CD8-positive, alpha-beta memory T cell (primary cell): ENCODE results near the gene TBC1D22A. TPM values are rescaled to one million over a fixed set of nuclear protein-coding genes. Genes with fewer than 3 reads are reported as not detected.
A peak's percentile ranks its signal among the peaks of the same experiment; 100 is the strongest.

Source experiments
- CTCF ChIA-PET: fragments of 350-600 bp; sonication (Branson Sonifier 250); formaldehyde crosslinking; loops from one replicate; lab custom pipeline; 2021; ENCODE audit warnings: antibody characterized with exemption; lab: Charles Lee
- POLR2A ChIA-PET: fragments of 350-600 bp; sonication (Branson Sonifier 250); formaldehyde crosslinking; loops from one replicate; lab custom pipeline; 2021; ENCODE audit warnings: antibody characterized with exemption; lab: Charles Lee
- DNase-seq, 5 donors: peaks; one replicate each; pipeline versions ENCODE4 v3.0.0 to v3.0.0-alpha.2; 2020 to 2022; ENCODE audit warnings: mixed read lengths in 1 of 5
- H3K27ac ChIP-seq: one replicate; pipeline ENCODE4 v1.7.0; 2013; ENCODE audit warnings: low read depth, mild to moderate bottlenecking, low read length, moderate library complexity
- H3K27me3 ChIP-seq: 2 replicates; pipeline ENCODE4 v1.7.0; 2013; ENCODE audit warnings: low read length, mild to moderate bottlenecking; ENCODE audit not compliant: insufficient read depth, poor library complexity, severe bottlenecking
- H3K36me3 ChIP-seq: 2 replicates; pipeline ENCODE4 v1.7.0; 2013; ENCODE audit warnings: mild to moderate bottlenecking, low read length, moderate library complexity; ENCODE audit not compliant: insufficient read depth
- H3K4me1 ChIP-seq: 2 replicates; pipeline ENCODE4 v1.7.0; 2013; ENCODE audit warnings: mild to moderate bottlenecking, low read length, moderate library complexity; ENCODE audit not compliant: insufficient read depth
- H3K4me3 ChIP-seq: 2 replicates; pipeline ENCODE4 v1.7.0; 2013; ENCODE audit warnings: mild to moderate bottlenecking, low read length
- H3K9me3 ChIP-seq: 2 replicates; pipeline ENCODE4 v1.7.0; 2013; ENCODE audit warnings: mild to moderate bottlenecking, low read length
- H3K27ac Mint-ChIP-seq, 8 donors: one replicate each; pipeline ENCODE4 v1.8.0; 2020 to 2021; ENCODE audit warnings: mixed read lengths in 8 of 8, mild to moderate bottlenecking in 6 of 8, inconsistent platforms in 3 of 8, moderate library complexity in 3 of 8
- H3K27me3 Mint-ChIP-seq, 2 donors: one replicate each; pipeline ENCODE4 v1.8.0; 2020 to 2021; ENCODE audit warnings: mixed read lengths in 2 of 2, mild to moderate bottlenecking in 1 of 2, moderate library complexity in 1 of 2
- H3K36me3 Mint-ChIP-seq, 3 donors: one replicate each; pipeline ENCODE4 v1.8.0; 2020 to 2021; ENCODE audit warnings: mixed read lengths in 3 of 3, inconsistent platforms in 1 of 3, mild to moderate bottlenecking in 1 of 3
- H3K4me1 Mint-ChIP-seq, 3 donors: one replicate each; pipeline ENCODE4 v1.8.0; 2020 to 2021; ENCODE audit warnings: mixed read lengths in 3 of 3, inconsistent platforms in 1 of 3, mild to moderate bottlenecking in 1 of 3
- H3K4me3 Mint-ChIP-seq, 7 donors: one replicate each; pipeline ENCODE4 v1.8.0; 2020 to 2021; ENCODE audit warnings: mixed read lengths in 7 of 7, mild to moderate bottlenecking in 6 of 7, moderate library complexity in 4 of 7, inconsistent platforms in 2 of 7
- H3K9me3 Mint-ChIP-seq, 5 donors: one replicate each; pipeline ENCODE4 v1.8.0; 2020 to 2022; ENCODE audit warnings: mixed read lengths in 5 of 5, mild to moderate bottlenecking in 3 of 5, moderate library complexity in 2 of 5, inconsistent platforms in 1 of 5
- polyA plus RNA-seq: library from polyadenylated mRNA; unstranded; fragments of 300-500 nt; fragmentation: Illumina TruSeq; gene quantifications from one replicate; pipeline ENCODE4 v1.2.3, GENCODE V29; 2021
- total RNA-seq, 2 experiments: library from RNA; stranded (reverse); gene quantifications; one replicate each; pipeline ENCODE4 v1.2.3, GENCODE V29; 2021

Gene TBC1D22A
- total and polyA plus RNA-seq, 3 experiments from 2014 or later: 26.6 to 34.8 (median 34.0) TPM

- H3K27me3 ChIP-seq: no peaks in the 10 kb centered on the region
- Mint-ChIP-seq H3K4me3 (peak overlapping the region in 1 of 7 donors; percentile 40), H3K36me3 (peaks cover 0 to 32% (median 3%) of the 10 kb centered on the region in 3 donors), H3K4me1 (peaks cover 15 to 29% (median 28%) of the 10 kb centered on the region in 3 donors), H3K27me3 (peaks cover 0 to 1% of the 10 kb centered on the region in 2 donors), H3K27ac (peak overlapping the region in 2 of 8 donors; percentile 71 to 93), H3K9me3 (no peaks in the 10 kb centered on the region)
- CTCF ChIA-PET: no interaction called here
- DNase-seq: no peak
- H3K36me3 ChIP-seq: no peaks in the 10 kb centered on the region
- POLR2A ChIA-PET: no interaction called here
- H3K4me1 ChIP-seq: no peaks in the 10 kb centered on the region
- no peaks in the 10 kb centered on the region for H3K9me3 ChIP-seq
- H3K4me3 ChIP-seq: no peak overlapping the region
- no peak overlapping the region for H3K27ac ChIP-seq
Observed at GRCh38 chr22:47012589-47013370, 250.3 kb downstream of the TBC1D22A start.

DNA sequence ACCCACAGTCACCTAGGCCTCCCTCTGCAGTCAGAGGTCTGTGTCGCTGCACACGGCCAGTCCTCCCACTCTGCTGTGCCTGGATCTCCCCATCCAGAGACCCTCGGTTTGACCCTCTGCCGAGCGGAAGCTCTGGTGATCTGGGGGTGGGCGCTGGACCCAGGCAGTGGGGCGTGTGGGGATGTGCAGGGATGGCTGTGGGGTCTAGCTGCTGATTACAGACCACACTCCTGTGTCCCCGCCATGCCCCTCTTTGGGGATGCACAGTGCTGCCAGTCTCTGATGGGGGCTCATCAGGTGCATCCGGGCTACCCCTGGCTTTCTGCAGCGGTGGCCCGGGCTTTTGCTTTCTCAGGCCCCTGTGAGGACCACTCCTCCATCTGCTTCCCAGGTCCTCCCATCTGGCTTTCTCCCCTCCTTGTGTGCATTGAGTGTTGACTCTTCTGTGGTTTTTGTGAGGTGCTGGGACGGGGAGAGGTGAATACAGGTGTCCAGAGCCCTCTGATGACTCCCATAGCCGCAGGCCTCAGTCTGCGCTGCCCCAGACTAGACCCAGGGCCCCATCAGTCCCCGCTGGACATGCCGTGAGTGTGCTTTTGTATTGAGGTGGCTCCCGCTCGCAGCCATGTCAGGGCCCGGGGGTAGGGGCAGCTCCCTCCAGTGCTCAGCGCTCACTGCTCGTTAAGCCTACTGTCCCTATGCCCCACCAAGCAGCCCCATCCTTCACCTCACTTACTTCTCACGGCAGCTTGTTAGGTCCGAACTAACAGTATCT is 251.6 kb downstream of the TBC1D22A start:
- H3K27ac Mint-ChIP-seq: peak overlapping the region in 1 of 8 donors; percentile 72
- Histone ChIP-seq H3K27me3 (no peaks in the 10 kb centered on the region), H3K36me3 (no peaks in the 10 kb centered on the region), H3K4me3 (no peak overlapping the region), H3K9me3 (no peaks in the 10 kb centered on the region), H3K27ac (no peak overlapping the region), H3K4me1 (no peaks in the 10 kb centered on the region)
- H3K9me3 Mint-ChIP-seq: no peaks in the 10 kb centered on the region
- CTCF ChIA-PET: no interaction called here
- DNase-seq: no peak
- H3K4me3 Mint-ChIP-seq: no peak overlapping the region
- H3K4me1 Mint-ChIP-seq: peaks cover 18 to 32% (median 31%) of the 10 kb centered on the region in 3 donors
- H3K36me3 Mint-ChIP-seq: peaks cover 0 to 34% (median 5%) of the 10 kb centered on the region in 3 donors
- H3K27me3 Mint-ChIP-seq: peaks cover 0 to 1% of the 10 kb centered on the region in 2 donors
- POLR2A ChIA-PET: no interaction called here

- no peaks in the 10 kb centered on the region for H3K27me3 ChIP-seq
- no peaks in the 10 kb centered on the region for H3K4me1 ChIP-seq
- peaks cover 0 to 1% of the 10 kb centered on the region in 2 donors for H3K27me3 Mint-ChIP-seq
- no peak overlapping the region for H3K27ac Mint-ChIP-seq
- H3K4me3 Mint-ChIP-seq: no peak overlapping the region
- H3K9me3 Mint-ChIP-seq: no peaks in the 10 kb centered on the region
- no peaks in the 10 kb centered on the region for H3K9me3 ChIP-seq
- no peaks in the 10 kb centered on the region for H3K36me3 ChIP-seq
- peaks cover 4 to 37% (median 5%) of the 10 kb centered on the region in 3 donors for H3K36me3 Mint-ChIP-seq
- ChIA-PET CTCF (no interaction called here), POLR2A (no interaction called here)
- no peak for DNase-seq
- H3K4me1 Mint-ChIP-seq: peaks cover 18 to 35% (median 32%) of the 10 kb centered on the region in 3 donors
- H3K27ac ChIP-seq: no peak overlapping the region
- H3K4me3 ChIP-seq: no peak overlapping the region
Observed at GRCh38 chr22:47014636-47015345, 252.3 kb downstream of the TBC1D22A start.

DNA sequence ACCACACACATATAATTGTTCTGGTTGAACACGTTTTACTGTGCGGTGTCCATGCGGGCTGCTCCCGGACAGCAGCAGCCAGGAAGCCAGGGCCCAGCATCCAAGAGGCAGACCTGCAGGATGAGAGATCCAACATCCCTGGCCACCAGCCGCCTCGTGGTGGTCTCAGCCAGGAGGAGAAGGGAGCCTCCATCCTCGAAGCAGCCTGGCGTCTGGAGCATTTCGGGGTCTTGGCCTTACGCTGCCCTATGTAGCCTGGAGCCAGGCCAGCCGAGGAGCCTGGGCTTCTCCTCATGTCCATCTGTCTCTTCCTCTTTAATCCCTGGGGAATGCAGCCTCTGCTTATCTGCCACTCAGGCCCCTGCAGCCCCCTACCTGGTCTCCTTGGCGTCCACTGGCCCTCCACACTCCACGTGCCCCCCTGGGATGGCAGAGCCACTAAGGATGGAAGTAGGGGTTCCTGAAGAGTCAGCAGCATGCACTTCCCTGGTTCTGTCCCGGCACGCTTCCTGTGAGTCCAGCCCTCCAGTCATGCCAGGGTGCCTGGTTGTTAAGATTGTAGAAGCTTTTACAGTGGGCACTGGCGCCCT is 253.2 kb downstream of the TBC1D22A start:
- H3K36me3 Mint-ChIP-seq: peaks cover 4 to 33% (median 4%) of the 10 kb centered on the region in 3 donors
- H3K4me3 Mint-ChIP-seq: no peak overlapping the region
- DNase-seq: peak in 1 of 5 donors; percentile 40
- H3K27ac Mint-ChIP-seq: no peak overlapping the region
- Histone ChIP-seq H3K9me3 (no peaks in the 10 kb centered on the region), H3K27me3 (no peaks in the 10 kb centered on the region), H3K4me1 (no peaks in the 10 kb centered on the region), H3K4me3 (no peak overlapping the region), H3K36me3 (no peaks in the 10 kb centered on the region), H3K27ac (no peak overlapping the region)
- CTCF ChIA-PET: no interaction called here
- peaks cover 18 to 34% (median 32%) of the 10 kb centered on the region in 3 donors for H3K4me1 Mint-ChIP-seq
- POLR2A ChIA-PET: no interaction called here
- peaks cover 0 to 1% of the 10 kb centered on the region in 2 donors for H3K27me3 Mint-ChIP-seq
- peaks cover 0 to 1% (median 0%) of the 10 kb centered on the region in 5 donors for H3K9me3 Mint-ChIP-seq

DNA sequence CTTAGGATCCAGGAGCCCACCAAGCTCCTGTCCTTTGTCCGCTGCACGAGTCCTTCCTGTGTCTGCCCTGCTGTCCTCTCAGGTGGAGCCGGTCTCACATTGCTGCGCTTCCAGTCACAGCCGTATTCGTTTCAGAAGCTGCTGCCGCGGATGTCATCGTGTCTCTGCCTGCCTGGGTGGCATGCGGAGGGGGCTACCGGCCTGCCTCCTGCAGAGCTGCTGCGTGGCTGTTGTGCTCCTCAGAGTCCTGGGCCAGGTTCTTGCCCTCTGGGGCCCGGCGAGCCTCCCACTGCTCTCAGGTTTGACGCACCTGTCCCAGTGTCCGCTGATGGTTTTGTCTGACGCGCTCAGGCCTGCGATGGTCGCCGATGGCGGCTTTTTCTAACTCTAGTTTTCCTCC is 254.2 kb downstream of the TBC1D22A start:
- no peaks in the 10 kb centered on the region for H3K9me3 ChIP-seq
- peaks cover 19 to 30% (median 27%) of the 10 kb centered on the region in 3 donors for H3K4me1 Mint-ChIP-seq
- POLR2A ChIA-PET: no interaction called here
- no peak for DNase-seq
- CTCF ChIA-PET: no interaction called here
- H3K27ac Mint-ChIP-seq: peak overlapping the region in 1 of 8 donors; percentile 54
- peaks cover 0 to 2% (median 2%) of the 10 kb centered on the region in 5 donors for H3K9me3 Mint-ChIP-seq
- no peaks in the 10 kb centered on the region for H3K36me3 ChIP-seq
- H3K27ac ChIP-seq: no peak overlapping the region
- H3K4me3 ChIP-seq: no peak overlapping the region
- H3K27me3 ChIP-seq: no peaks in the 10 kb centered on the region
- H3K4me3 Mint-ChIP-seq: no peak overlapping the region
- H3K36me3 Mint-ChIP-seq: peaks cover 4 to 31% (median 4%) of the 10 kb centered on the region in 3 donors
- H3K4me1 ChIP-seq: no peaks in the 10 kb centered on the region
- peaks cover 0 to 1% of the 10 kb centered on the region in 2 donors for H3K27me3 Mint-ChIP-seq

DNA sequence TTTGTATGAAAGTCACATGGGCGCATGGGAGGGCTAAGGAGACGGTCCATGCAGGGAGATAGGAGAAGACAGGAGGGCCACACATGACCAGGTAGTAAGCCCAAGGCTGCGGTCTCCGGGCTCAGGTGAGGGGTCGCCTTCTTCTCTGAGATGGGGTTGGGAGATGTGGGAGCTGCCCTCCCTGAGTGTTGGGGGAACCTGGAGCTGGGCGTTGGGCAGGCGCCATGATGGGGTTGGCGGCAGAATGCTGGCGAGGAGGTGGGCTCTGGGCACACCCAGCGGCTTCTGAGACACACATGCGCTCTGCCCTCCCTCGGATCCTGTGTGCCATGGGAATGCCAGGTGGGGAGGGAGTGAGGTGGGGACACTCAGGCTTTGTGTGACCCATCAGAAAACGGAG is 254.8 kb downstream of the TBC1D22A start:
- no peak overlapping the region for H3K4me3 ChIP-seq
- Mint-ChIP-seq H3K9me3 (peaks cover 0 to 2% (median 2%) of the 10 kb centered on the region in 5 donors), H3K4me1 (peaks cover 17 to 30% (median 21%) of the 10 kb centered on the region in 3 donors), H3K27me3 (peaks cover 0 to under 1% of the 10 kb centered on the region in 2 donors), H3K36me3 (peaks cover 4 to 31% (median 7%) of the 10 kb centered on the region in 3 donors), H3K27ac (no peak overlapping the region), H3K4me3 (no peak overlapping the region)
- no peaks in the 10 kb centered on the region for H3K9me3 ChIP-seq
- no peak for DNase-seq
- ChIA-PET CTCF (no interaction called here), POLR2A (no interaction called here)
- no peaks in the 10 kb centered on the region for H3K4me1 ChIP-seq
- no peaks in the 10 kb centered on the region for H3K27me3 ChIP-seq
- no peaks in the 10 kb centered on the region for H3K36me3 ChIP-seq
- H3K27ac ChIP-seq: no peak overlapping the region

DNA sequence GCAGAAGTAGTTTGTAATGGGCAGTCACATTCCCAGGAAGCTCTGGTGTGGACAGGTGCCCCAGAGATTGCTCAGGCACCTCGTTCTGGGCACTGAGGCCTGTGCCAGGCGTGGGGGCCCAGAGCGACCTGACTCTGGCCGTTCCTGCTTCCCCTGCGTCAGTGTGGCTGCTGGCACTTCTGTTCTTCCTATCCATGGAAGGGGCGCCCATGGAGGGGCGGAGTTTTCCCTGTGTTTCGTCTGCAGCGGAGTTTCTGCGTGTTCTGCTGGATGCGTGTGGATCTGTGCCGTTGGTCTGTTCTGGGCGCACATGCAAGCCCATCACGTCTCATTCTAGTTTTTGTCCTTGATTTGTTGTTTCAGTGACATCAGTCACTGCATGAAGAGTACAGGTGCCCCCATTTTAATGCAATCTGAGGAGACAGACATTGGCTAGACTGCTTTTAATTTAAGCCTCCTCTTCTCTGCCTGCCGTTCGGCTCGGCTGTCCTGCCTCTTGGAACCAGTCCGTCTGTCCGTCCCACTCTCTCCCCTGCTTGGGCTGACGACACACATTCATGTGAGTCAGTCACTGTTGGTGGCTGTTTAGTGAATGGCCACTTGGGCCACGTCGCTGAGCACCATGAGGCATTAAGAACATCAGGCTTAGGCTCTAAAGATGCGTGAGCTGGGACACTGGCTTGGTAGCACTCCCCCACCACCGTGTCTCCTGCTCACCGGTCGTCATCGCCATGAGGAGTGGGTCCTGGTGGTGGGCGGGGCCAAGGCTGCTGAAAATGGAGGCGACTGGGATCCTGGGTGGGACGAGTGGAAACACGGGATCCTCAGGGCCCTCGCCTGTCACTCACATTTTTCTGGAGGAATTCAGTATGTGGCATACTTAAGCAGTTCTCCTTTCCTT is 255.8 kb downstream of the TBC1D22A start:
- POLR2A ChIA-PET: no interaction called here
- no peaks in the 10 kb centered on the region for H3K27me3 Mint-ChIP-seq
- no peaks in the 10 kb centered on the region for H3K4me1 ChIP-seq
- no peak overlapping the region for H3K27ac ChIP-seq
- H3K9me3 ChIP-seq: no peaks in the 10 kb centered on the region
- H3K4me3 ChIP-seq: no peak overlapping the region
- no peak for DNase-seq
- peaks cover 11 to 25% (median 14%) of the 10 kb centered on the region in 3 donors for H3K4me1 Mint-ChIP-seq
- CTCF ChIA-PET: no interaction called here
- H3K4me3 Mint-ChIP-seq: no peak overlapping the region
- H3K27ac Mint-ChIP-seq: peak overlapping the region in 1 of 8 donors; percentile 12
- peaks cover 0 to 2% (median 2%) of the 10 kb centered on the region in 5 donors for H3K9me3 Mint-ChIP-seq
- peaks cover 4 to 30% (median 12%) of the 10 kb centered on the region in 3 donors for H3K36me3 Mint-ChIP-seq
- H3K27me3 ChIP-seq: no peaks in the 10 kb centered on the region
- H3K36me3 ChIP-seq: no peaks in the 10 kb centered on the region
